Sciatic nerve (tissue), 2 donors: Measurements from ENCODE around the gene AGAP1. TPM values are rescaled to one million over a fixed set of nuclear protein-coding genes. Genes with fewer than 3 reads are reported as not detected.
A peak's percentile ranks its signal among the peaks of the same experiment; 100 is the strongest.
"Not testable (repeated sequence)": the region's sequence is repeated elsewhere in the genome, so short reads cannot be mapped to it uniquely, and the experiment has no call there.

Experiments used
- ATAC-seq: fragments of 200-7000 bp; cut with Tn5 transposase; one replicate; pipeline ENCODE4 v1.9.1; 2020; ENCODE audit warnings: mild to moderate bottlenecking, moderate library complexity
- DNase-seq: peaks from one replicate; pipeline ENCODE4 v3.0.0-alpha.2; 2020; ENCODE audit warnings: low spot score
- intact Hi-C: fragments of 100-400 bp; cut with DNase I; formaldehyde crosslinking; loops from one replicate; pipeline ENCODE4 v1.14.2; 2022
- total RNA-seq: library from RNA; stranded (reverse); fragmentation: NEBNext Ultra II Directional; extraction: Animal tissue kit (Norgen Biotek cat#: 25700); gene quantifications from one replicate; pipeline ENCODE4 v1.2.1, GENCODE V29; 2021
- donor health status: DM: no; HTN: no; CAD: no.
- donor health status: DM: no; HTN: no; CAD: no.

AGAP1 gene
- total RNA-seq, 1 donor from 2014 or later, result 62.9 TPM

DNA sequence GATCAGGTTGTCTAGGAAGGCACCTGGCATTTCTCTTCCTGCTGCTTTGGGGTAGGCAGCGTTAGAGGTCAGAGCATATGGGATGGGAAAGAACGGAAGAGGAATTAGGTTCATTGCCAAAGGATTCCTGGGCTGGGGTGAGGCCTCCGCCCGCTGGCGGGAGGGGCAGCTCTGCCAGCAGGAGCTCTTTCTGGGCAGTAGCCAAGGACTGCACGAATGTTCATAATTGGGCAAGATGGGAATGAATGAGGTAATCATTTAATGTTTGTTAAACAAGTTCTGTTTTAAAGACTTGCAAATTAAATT is 253.9 kb downstream of the AGAP1 start:
- no peak for DNase-seq

DNA sequence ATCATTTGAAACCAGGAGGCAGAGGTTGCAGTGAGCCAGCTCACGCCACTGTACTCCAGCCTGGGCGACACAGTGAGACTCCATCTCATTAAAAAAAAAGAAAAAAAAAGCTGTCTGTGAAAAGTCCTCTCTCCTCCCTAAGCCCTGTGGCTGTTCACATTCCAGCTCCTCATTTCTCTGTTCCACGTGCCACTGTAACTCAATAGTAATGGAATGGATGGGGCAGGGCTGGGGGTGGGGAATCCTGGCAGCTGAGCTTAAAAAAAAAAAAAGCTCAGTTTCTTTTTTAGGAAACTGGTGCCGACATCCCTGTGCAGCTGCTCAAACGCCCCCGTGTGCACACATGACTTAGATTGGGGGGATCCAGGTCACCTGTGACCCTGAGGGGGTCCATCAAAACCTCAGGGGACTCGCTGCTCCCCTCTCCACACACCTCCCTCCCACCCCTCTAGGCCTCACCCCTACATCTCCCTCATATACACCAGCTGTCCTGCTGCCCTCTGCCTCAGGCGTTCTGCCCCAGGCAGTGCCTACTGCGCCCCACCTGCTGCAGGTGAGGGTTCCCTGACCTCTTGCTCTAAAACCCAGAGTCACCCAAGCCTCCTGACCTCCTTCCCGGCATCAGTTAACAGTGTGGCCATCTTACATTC is 255.4 kb downstream of the AGAP1 start:
- no peak for DNase-seq
- intact Hi-C loops, result no loop called here
- ATAC-seq, result peak; percentile 50

More for the DNA sequence above, 253.9 kb downstream of the AGAP1 start:
- intact Hi-C loops, result loop anchor here (2.0 kb wide), 1 partner anchor 147 kb away; no protein-coding TSS in a partner anchor
- no peak for ATAC-seq

DNA sequence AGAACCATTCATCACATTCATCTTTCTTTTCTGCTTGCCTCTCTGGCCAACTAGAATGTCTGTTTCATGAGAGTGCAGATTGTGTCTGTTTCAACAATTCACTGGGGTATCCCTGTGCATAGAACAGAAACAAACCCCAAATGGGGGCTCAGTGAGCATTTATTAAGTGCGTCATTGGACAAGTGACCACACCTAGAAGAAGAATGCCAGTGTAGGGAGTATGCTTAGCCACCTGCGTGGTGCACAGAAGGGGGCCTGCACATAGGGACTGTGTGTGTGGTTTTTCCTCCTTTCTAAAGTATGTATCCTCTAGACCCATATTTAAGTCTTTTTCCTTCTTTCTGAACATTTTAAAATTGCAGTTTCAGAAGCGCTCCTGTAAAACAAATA is 255.9 kb downstream of the AGAP1 start:
- intact Hi-C loops, result no loop called here
- ATAC-seq (no peak), DNase-seq (no peak)

DNA sequence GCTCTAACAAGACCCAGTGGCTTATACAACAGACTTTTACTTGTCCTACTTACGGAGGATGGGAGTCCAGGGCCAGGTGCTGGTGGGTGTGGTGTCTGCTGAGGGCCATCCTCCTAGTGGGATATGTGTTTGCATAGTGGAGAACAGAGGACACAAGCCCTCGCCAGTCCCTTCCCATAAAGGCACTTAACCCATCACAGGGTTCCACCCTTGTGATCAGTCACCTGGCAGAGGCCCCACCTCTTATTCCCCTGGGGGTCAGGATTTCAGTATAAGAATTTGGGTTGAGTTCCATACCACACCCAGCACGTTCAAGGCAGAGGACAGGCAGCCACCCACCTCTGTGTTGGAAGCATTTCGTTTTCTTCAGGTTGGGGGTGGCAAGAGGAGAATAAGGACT is 259.0 kb downstream of the AGAP1 start:
- intact Hi-C loops, result no loop called here
- DNase-seq, result no peak
- no peak for ATAC-seq

DNA sequence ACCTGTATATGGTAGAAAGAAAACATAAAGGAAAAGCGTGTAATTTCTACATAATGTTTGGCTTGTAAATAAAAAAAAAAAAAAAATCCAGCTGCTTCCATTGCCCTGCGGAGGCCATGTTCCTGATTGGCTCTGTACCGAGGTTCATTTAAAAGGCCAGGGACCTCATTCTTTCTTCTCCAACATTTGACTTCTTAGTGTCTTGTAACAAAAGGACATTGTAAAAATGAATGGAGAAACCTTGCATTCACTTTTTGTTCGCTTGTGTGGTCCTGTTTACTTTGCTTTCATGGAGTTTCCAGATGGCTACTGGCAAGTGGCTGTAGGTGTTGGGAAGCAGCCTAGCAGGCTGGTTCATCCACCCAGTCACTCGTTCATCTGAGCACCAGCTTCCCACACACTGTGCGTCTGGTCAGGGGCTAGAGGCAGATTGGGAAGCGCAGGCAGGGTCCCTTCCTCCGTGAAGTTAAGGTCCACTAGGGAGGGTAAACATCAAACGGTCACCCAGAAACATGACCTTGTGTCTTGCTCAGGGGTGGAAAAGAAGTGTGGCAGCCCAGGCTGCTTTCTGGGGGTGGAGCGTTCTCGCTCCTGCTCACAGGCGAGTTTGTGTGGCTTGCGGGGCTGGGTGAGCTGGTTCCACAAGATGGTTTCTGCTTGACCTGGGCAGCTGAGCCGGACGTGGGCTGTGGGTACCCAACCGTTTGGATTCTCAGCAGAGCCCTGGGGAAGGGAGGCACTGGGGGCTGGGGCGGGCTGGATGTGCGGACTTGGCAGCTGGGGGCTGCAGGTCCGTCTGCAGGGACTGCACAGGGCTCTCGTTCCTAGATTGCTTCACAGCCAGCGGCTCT is 260.7 kb downstream of the AGAP1 start:
- DNase-seq (no peak), ATAC-seq (peak; percentile 78)
- intact Hi-C loops, result no loop called here

DNA sequence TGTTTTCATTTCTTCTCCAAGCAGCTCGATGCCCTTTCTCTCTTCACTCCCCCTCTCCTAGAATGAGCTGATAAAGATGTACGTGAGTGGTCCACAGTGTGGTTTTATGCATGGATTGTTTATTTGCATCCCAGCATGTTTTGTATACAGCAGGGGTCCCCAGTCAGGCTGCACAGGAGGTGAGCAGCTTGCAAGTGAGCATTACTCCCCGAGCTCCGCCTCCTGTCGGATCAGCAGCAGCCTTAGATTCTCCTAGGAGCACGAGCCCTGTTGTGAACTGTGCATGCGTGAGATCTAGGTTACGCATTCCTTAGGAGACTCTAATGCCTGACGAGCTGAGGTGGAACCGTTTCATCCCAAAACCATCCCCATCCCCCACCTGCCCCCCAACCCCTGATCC is 262.6 kb downstream of the AGAP1 start:
- no peak for ATAC-seq
- DNase-seq, result no peak
- intact Hi-C loops, result no loop called here

DNA sequence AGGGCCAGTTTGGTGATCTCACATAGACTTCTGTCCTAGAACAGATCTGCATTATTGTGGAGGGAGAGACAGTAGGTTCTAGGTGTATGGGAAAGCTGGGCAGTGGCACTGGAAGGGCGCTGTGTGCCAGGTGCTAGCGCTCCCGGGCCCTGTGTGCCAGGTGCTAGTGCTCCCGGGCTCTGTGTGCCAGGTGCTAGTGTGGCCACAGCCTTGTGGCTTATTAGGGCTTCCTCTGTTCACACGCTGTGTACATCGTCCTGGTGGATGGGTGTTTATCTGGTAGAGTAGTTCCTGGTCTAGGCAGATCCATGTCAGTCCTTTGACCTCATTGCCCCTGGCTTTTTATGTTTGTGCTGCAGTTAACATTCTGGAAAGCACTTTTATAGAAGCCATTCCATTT is 263.4 kb downstream of the AGAP1 start:
- ATAC-seq (no peak), DNase-seq (no peak)
- intact Hi-C loops, result no loop called here

DNA sequence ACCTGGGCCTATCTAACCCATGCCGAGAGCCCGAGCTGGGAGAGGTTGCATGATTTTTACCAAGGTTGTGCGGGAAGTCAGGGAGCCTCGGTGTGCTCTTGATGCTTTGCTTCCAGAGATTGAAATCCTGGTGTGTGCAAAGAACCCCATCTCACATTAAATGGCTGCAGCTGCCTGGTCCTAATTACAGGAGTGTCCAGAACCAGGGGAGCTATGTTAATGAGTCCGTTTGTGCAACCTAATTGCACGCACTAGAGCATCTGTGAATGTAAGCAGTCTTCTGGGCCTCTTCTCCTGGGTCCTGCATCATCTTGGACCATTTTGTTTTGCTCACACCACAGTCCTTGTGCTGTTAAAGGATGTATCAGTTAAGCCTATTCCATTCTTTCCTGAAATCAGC is 263.8 kb downstream of the AGAP1 start:
- intact Hi-C loops, result no loop called here
- ATAC-seq, result no peak
- no peak for DNase-seq

DNA sequence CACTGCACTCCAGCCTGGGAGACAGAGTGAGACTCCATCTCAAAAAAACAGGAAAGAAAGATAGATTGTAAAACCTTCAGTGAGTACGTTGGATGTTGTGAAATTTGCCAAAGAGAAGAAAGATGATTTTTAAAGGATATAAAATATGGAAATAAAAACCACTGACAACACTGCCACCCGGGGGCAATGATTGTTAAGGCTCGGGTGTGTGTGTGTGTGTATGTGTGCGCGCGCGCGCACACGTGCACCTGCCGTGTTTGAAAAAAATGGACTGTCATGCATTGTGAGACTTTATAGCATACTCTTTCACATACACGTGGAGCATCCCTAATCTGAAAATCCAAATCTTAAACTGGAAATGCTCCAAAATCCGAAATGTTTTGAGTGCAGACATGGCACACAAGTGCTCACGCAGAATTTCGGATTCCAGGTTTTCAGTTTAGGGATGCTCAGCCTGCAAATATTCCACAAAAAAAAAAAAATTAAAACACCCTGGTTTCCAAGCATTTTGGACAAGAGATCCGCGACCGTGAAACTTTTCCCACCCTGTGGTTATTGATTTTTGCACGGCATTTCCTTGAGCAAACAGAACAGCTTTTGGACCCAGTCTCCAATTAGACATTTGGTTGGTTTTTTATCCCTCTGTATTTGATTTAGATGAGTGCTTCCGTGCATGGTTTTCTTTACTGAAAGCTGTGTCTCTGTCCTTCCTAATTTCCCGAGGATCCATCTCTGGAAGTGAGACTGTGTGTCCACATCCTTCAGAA is 269.2 kb downstream of the AGAP1 start:
- no peak for DNase-seq
- no peak for ATAC-seq
- intact Hi-C loops, result no loop called here

DNA sequence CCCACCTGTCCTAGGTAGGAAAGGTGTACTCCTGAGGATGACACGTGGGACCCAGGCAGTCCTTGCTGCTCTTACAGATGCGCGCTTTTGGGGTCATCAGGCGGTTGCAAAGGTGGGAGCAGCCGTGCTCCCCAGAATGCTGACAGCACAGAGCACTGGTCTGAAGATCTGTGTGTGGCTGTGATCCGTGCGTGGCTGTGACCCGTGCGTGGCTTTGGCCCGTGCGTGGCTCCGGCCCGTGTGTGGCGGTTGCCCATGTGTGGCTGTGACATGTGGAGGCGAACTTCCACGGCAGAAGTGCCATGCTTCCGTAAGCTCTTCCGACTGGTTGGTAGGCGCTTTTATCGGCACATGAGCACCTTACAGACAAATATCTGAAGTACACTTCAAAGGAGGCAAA is 270.0 kb downstream of the AGAP1 start:
- ATAC-seq, result no peak
- no peak for DNase-seq
- intact Hi-C loops, result no loop called here

DNA sequence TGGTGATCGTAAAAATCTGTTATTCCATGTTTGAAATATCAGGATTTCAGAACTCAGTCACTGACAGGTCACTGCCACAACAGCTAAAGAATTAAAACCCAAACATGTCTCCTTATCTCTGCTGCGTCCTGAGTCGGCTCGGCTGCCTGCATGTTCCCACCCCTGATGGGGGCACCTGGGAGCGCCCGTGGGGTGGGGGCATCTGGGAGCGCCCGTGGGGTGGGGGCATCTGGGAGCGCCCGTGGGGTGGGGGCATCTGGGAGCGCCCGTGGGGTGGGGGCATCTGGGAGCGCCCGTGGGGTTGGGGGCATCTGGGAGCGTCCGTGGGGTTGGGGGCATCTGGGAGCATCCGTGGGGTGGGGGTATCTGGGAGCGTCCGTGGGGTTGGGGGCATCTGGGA is 270.6 kb downstream of the AGAP1 start:
- intact Hi-C loops, DNase-seq, ATAC-seq: not testable (repeated sequence)

DNA sequence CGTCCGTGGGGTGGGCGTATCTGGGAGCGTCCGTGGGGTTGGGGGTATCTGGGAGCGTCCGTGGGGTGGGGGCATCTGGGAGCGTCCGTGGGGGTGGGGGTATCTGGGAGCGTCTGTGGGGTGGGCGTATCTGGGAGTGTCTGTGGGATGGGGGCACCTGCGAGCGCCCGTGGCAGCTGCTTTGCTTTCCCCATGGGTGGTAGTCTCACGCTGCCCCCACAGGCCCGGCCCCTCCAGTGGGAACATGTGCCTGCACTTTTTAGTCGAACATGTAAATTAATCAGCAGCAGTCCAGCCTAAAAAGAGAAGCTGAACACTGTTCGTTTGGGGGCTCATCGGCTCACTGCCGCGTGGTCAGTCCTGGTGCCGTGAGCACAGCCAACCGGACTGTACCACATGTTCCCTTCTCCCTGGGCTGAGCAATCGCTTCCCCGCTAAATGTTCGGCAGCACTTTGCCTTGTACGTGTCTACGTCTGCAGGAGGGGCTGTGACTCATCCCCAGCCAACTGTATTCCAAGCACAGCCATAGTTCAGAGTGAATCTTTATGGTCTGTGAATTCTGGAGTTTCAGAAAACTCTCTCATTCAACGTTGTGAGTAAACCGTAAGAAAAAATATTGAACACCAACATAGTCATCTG is 271.5 kb downstream of the AGAP1 start:
- ATAC-seq (peak; percentile 39), DNase-seq (no peak)
- intact Hi-C loops, result no loop called here

DNA sequence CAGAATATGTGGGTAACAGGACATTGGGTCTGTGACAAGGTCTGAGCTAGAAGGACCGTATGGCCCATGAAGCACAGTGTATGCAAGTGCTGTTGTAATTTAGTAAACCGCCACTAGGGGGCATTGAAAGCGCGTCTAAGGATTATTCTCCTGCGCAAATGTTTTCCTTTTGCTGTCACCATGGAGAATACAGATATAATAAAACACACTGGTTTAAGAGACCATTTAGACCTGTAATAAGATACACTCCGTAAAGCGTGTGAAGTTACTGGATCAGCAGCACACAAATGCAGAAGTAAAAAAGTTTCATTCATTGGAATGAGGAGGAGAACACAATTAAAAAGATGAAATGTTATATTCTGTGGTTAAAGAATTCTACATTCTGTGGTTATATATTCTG is 272.4 kb downstream of the AGAP1 start:
- intact Hi-C loops, result no loop called here
- DNase-seq, result peak; percentile 75

DNA sequence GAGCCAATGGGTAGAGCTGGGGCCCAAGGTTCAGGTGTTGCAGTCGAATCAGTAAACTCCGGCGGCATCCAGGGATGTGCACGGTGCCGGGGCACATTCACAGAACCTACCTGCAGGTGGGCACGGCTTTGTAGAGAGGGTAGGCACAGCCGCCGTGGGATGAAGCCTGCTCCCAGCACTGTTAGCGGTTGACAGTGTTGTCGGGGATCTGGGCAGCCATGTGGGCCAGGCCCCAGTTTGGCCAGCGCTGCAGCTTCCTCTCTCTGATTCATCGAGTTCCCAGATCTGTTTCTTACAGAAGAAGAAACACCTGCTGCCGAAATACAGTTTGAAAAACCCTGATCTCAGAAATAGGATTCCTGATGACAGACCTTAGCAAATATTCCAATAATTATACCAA is 274.8 kb downstream of the AGAP1 start:
- DNase-seq (no peak), ATAC-seq (no peak)
- intact Hi-C loops, result no loop called here

More for the DNA sequence above, 272.4 kb downstream of the AGAP1 start:
- peak; percentile 95 for ATAC-seq

DNA sequence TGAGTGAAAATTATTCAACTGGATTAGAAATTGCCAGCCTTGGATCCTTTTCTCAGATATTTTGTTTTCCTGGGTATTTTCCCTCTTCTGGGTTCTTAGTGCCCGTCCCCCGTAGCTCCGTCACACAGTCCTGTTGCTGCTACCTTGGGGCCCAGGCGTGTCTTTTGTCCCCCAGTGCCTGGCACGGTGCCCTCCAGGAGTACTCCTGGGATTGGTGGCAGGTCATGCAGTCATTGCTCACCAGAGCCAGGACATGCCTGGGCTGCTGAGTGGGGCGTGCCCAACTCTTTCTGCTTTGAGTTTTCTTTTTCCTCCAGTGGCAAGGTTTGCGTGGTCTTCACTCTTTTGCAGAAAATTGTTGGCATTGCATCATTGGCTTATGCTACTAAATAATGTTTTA is 275.2 kb downstream of the AGAP1 start:
- ATAC-seq (no peak), DNase-seq (no peak)
- intact Hi-C loops, result no loop called here

DNA sequence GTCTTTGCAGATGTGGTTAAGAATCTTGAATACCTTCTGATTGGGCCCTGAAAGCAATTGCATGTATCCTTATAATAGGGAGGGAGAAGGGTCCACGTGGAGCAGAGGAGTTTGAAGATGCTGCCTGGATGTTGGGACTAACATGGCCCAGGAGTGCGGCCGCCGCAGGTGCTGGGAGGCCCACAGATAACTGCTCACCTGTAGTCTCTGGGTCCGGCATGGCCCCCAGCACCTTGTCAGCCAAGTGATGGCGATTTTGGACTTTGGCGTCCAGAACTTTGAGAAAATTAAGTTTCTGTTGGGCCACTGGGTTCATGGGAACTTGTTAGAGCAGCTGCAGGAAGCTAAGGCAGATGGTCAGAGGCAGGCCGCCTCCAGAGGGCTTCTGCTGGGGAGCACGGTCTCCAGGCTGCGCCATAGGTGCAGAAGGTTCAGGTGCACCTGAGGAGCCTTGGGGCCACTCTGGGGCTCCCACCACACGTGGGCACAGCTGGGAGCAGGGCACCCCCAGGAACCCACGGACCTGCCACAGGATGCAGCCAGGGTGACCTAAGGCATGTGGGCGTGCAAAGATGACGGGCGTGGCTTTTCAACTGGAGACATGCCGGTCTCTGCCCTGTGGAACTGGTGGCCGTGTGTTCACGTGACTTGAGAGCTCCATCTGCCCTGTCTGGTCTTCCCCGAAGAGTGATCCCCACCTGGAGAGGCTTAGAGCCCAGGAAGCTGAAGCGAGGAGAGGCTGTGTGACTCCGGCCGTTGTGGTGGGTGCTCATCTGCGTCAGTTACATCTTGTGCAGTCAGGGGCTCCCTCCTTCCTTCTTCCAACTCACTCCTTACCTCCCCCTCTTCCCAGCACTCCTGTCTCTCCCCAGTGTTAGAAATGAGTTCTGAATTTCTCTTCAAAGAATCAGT is 277.3 kb downstream of the AGAP1 start:
- ATAC-seq, result no peak
- DNase-seq, result no peak
- intact Hi-C loops, result loop anchor here (10.0 kb wide), 1 partner anchor 394 kb away; the partner anchor contains the start of gene GBX2

DNA sequence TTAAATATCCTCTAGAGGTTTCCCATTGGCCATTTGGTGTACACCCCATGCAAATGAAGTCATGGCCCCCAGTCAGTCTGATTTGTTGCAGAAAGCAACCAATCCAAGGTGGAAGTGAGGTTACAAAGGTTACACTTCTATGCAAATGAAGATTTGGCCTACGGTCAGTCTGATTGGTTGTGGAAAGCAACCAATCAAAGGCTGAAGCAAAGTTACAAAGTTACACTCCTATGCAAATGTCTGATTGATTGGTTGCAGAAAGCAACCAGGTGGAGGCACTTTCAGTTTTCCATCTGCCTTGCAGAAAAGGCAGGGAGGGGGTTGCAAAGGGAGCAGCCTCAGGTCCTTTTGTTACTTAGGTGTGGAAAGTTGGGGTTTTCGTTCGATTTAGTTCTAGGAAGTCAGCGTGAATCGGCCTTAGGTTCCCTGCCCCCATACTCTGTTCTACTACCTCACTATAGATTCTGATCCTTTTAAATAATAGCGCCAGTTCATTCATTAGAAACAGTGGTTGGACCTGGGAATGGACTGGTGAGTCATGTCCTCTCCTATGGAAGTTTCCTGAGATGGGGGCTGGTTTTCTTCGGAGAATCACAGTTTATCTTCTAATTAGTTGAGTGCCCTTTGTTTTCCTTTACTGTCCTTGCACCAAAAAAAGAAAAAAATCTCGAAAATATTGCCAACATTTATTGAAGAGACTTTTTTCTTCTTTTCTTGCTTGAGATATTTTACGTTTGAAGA is 279.5 kb downstream of the AGAP1 start:
- no peak for ATAC-seq
- intact Hi-C loops, result loop anchor here (10.0 kb wide), 1 partner anchor 391 kb away; the partner anchor contains the start of gene GBX2
- no peak for DNase-seq
